Pancreas (tissue), 10 donors: ENCODE results near the gene GBX1. TPM values are rescaled to one million over a fixed set of nuclear protein-coding genes. Genes with fewer than 3 reads are reported as not detected.

Source experiments
- ATAC-seq, 4 donors: fragments of 200-7000 bp; cut with Tn5 transposase; one replicate each; pipeline versions ENCODE4 v1.8.0 to v1.9.1; 2020; ENCODE audit warnings: mild to moderate bottlenecking in 4 of 4, moderate library complexity in 4 of 4
- DNase-seq, 6 donors: peaks; one replicate each; pipeline ENCODE4 v3.0.0-alpha.2; 2020
- FAIRE-seq: peaks from 2 replicates; lab custom pipeline; 2012; peaks lifted over from hg19 to GRCh38; lab: Jason Lieb, UNC
- H3K27ac ChIP-seq, 4 donors: fragments of 200-600 bp; sonication (generic); 1 replicate in 3 of 4; 2 replicates in 1 of 4; pipeline versions ENCODE4 v1.5.0 to v1.8.0; 2020
- H3K27me3 ChIP-seq, 4 donors: fragments of 200-600 bp; one replicate each; pipeline ENCODE4 v1.8.0; 2021
- H3K36me3 ChIP-seq, 3 donors: fragments of 200-600 bp; sonication (generic) in 1 of 3; one replicate each; pipeline versions ENCODE4 v1.5.0 to v1.8.0; 2020 to 2021
- H3K4me1 ChIP-seq, 3 donors: fragments of 200-600 bp; one replicate each; pipeline ENCODE4 v1.8.0; 2021
- H3K4me3 ChIP-seq, 4 donors: fragments of 200-600 bp; sonication (generic) in 2 of 4; one replicate each; pipeline versions ENCODE4 v1.5.0 to v1.8.0; 2020 to 2021
- H3K9me3 ChIP-seq, 4 donors: fragments of 200-600 bp; one replicate each; pipeline ENCODE4 v1.8.0; 2021
- CTCF ChIP-seq, 4 donors: fragments of 200-600 bp; sonication (generic) in 3 of 4; IDR thresholded peaks; one replicate each; pipeline versions ENCODE4 v1.5.0 to v1.8.0; 2021; ENCODE audit warnings: antibody characterized with exemption in 4 of 4
- WGBS, 2 donors: extraction: QIAGEN DNeasy Blood & Tissue Kit; methylation state at CpG; one replicate each; pipeline ENCODE4 v1.1.7; 2013; 5-methylcytosine and 5-hydroxymethylcytosine counted together
- intact Hi-C, 3 donors: fragments of 100-400 bp; cut with DNase I; formaldehyde crosslinking; loops; one replicate each; pipeline versions ENCODE4 v1.11.1 to v1.14.2; 2022
- polyA plus RNA-seq, 2 donors: library from polyadenylated mRNA; stranded (reverse); fragments of 200-250 nt; gene quantifications; one replicate each; pipeline ENCODE4 v1.2.3, GENCODE V29; 2013
- total RNA-seq, 6 donors: library from RNA; stranded (reverse); fragmentation: NEBNext Ultra II Directional in 4 of 6; extraction: Animal tissue kit (Norgen Biotek cat#: 25700) in 4 of 6; gene quantifications; one replicate each; pipeline versions ENCODE4 v1.2.1 to v1.2.4, GENCODE V29; 2021 to 2023
- donor health status: healthy with polysubstance abuse.
- donor health status: DM: no; HTN: no; CAD: no; lungs with moderate emphysema.
- donor health status: DM: no; HTN: no; CAD: no.
- donor health status: control.
- donor health status: control.
- donor health status: Bipolar disorder and iron deficiency.
- donor health status: DM: yes; HTN: yes; CAD: no.
- donor health status: DM: no; HTN: no; CAD: no.
- donor health status: DM: no; HTN: no; CAD: no.
- donor health status: DM: yes; HTN: yes; CAD: no.

The GBX1 gene
- total and polyA plus RNA-seq, 8 donors: not detected

DNA sequence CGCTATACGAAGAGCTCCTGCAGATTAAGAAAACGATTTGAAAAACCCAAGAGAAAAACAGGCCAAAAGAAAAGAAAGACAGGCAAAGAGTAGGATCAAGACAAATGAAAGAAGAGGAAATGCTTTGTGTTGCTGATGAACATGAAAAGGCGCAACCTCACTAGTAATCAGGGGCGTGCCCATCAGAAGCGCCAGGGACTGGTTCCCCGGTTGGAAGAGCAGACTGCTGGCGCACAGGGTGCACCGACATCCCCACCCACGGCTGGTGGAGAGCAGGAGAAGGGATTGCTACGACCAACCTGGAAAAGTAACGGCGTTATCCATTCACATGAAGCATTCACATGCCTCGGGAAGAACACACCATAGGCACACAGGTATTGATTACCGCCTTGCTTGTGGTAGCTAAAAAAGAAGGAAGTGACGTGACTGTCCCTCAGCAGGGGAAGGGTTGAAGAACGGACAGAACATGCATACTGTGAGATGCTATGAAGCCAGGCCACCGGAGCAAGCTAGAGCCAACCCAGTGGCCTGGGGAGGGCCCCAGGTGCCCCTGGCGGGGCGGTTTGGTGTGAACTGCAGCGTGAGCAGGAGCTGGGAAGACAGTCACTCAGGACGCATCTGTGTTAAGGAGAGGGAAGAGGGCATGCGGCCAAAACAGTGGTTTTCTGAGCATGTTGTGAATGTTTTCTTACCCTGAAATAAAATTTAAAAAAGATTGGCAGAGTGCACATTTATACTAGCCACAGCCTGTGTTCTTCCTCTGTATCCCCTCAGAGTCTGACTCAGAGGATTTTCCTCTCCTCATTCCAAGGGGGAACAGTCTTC lies 62.9 kb downstream of the GBX1 start:
- Histone ChIP-seq H3K27me3 (no peaks in the 10 kb centered on the region), H3K27ac (no peak overlapping the region), H3K4me1 (no peaks in the 10 kb centered on the region), H3K36me3 (no peaks in the 10 kb centered on the region), H3K9me3 (no peaks in the 10 kb centered on the region), H3K4me3 (no peak overlapping the region)
- no peak for FAIRE-seq
- peak in 1 of 6 donors; percentile 16 for DNase-seq
- no peak for TF ChIP-seq CTCF (IDR thresholded peaks at IDR 0.05)
- WGBS, 2 donors: 77 to 80% methylated on average over 23 of the region's 23 CpGs
- ATAC-seq: no peak
- intact Hi-C loops: no loop called here

DNA sequence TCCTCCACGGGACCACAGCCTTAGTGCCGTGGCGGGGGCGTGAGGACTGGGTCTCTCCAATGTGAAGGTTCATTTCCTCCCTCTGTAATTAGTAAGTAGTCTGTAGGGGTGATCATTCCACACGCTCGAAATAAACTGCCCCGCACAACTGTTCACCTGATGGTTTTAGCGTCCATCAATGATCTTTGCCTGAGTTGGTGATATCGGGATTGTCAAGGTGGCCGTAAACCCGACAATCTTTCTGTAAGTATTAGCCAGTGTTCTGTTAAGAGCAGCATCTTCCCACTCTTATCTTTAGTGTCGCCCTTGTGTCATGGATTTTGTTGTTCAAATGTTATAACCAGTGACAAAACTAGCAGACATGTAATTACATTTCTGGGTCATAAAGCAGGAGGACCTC lies 63.5 kb downstream of the GBX1 start:
- DNase-seq (no peak), FAIRE-seq (no peak), ATAC-seq (no peak)
- Histone ChIP-seq H3K27ac (no peak overlapping the region), H3K4me3 (no peak overlapping the region), H3K36me3 (no peaks in the 10 kb centered on the region), H3K9me3 (no peaks in the 10 kb centered on the region), H3K4me1 (no peaks in the 10 kb centered on the region), H3K27me3 (no peaks in the 10 kb centered on the region)
- WGBS, 2 donors: 83 to 91% methylated on average over 12 of the region's 12 CpGs
- intact Hi-C loops: no loop called here
- no peak for TF ChIP-seq CTCF (IDR thresholded peaks at IDR 0.05)

- H3K27ac ChIP-seq: no peak overlapping the region
- no peaks in the 10 kb centered on the region for H3K4me1 ChIP-seq
- DNase-seq (no peak), ATAC-seq (no peak), FAIRE-seq (no peak)
- intact Hi-C loops: no loop called here
- 75 to 82% methylated on average over 3 of the region's 3 CpGs for WGBS, 2 donors
- H3K27me3 ChIP-seq: no peaks in the 10 kb centered on the region
- H3K9me3 ChIP-seq: no peaks in the 10 kb centered on the region
- TF ChIP-seq CTCF (IDR thresholded peaks at IDR 0.05): no peak
- H3K36me3 ChIP-seq: no peaks in the 10 kb centered on the region
- no peak overlapping the region for H3K4me3 ChIP-seq
Measured at GRCh38 chr7:151102991-151103390, 64.5 kb downstream of the GBX1 start.

DNA sequence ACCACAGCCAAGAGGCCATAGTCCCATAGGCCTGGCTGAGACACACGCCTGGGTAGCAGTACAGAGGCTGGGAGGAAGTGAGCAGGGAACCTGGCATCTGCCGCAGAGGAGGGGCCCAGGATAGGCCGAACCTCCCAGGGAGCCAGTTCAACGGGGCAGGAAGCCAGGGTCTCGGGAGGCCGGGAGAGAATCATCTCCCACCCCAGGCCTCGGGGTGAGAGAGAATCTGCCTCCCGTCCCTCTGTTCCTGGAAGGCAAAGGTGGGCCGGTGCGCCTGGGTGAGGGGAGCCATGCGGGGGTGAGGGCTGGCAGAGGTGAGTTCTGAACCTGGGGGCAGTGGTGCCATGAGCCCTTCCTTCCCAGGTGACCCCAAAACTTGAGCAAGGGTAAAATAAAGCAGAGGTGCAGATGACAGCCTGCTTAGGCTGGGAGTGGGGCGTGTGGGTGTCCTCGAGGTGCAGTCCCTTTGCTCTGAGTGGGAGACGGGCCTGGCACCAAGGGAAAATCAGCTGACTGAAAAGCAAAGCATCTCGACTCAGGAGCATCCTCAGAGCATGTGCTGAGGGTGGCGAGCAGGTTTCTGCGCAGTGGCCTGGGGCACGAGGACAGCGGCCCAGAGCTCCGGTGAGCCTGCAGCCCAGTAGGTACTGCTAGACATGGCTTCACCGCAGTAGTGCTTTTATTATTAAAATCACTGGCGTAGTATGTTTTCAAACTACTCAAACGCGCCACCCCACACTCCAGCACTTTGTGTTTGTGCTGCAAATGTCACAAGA lies 65.7 kb downstream of the GBX1 start:
- DNase-seq: peak in 2 of 6 donors; percentile 45 to 51
- no peak for FAIRE-seq
- H3K9me3 ChIP-seq: no peaks in the 10 kb centered on the region
- intact Hi-C loops: no loop called here
- no peaks in the 10 kb centered on the region for H3K36me3 ChIP-seq
- H3K4me1 ChIP-seq: no peaks in the 10 kb centered on the region
- no peak for ATAC-seq
- no peaks in the 10 kb centered on the region for H3K27me3 ChIP-seq
- H3K27ac ChIP-seq: no peak overlapping the region
- 89% methylated on average over 24 of the region's 24 CpGs for WGBS, 2 donors
- TF ChIP-seq CTCF (IDR thresholded peaks at IDR 0.05): no peak
- H3K4me3 ChIP-seq: no peak overlapping the region
